Effector CD4-positive, alpha-beta T cell (primary cell): ENCODE data around the gene SOS1.

Experiments
- DNase-seq: peaks from one replicate; pipeline ENCODE4 v3.0.0-alpha.2; 2020

Gene SOS1

DNA sequence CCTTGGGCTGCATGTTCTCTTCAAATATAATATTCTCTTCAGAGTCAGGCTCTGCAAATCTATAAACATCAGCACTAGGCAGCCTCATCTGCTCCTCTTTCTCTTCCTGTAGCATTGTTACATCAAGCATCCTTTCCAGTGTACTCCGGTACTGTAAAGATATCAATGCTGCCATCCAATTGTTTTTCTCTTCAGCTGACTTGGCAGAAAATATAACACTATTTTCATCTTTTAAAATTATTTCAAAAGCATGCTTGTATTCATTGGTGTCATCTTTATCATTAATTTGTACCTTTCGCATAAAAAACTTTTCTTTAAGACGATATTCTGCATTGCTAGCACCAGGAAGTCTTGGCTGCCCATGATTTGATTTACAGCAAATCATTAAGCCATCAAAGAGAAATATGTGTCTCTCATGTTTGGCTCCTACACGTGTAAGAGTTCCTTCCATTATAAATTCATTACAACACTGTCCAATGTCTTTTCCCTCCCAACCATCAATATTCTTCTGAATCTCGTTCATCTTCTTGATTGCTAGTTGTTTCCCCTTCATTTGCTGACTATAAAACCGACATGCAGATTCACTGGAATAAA, 98.1 kb downstream of the SOS1 start:
- no peak for DNase-seq

DNA sequence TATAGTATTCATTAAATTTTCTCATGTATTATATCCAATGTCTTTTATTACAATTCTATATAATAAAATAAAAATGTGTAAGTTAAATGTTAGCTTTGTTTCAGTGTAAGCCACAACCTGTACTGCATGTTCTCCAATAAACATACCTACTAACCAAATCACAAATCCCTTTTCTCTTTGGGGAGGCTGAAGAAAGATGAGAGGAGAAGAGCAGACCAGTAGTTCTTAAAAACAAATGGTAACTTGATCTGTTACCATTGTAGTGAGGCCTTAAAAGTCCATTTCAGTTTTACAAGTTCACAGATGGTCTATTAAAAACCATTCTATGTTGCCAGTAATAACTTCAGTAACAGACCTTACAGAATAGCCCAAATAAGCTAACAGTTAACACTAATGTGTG, 100.5 kb downstream of the SOS1 start:
- no peak for DNase-seq

DNA sequence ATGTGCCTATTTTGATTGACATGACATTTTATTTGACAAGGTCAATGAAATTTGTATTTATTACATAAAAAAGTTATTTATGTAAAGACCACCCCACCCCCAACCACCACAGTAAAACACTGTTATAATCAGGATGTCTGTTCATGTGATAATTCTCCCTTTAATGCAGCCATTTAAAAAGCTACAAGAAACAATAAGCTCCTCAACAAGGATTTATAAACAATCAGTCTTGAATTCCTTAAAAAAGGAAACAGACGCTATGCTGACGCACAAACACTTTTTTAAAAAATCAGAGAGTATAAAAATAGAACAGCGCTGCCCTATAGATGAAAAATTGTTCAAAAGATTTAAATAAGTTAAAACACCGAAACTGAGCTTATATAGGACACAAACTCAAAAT, 102.2 kb downstream of the SOS1 start:
- no peak for DNase-seq

DNA sequence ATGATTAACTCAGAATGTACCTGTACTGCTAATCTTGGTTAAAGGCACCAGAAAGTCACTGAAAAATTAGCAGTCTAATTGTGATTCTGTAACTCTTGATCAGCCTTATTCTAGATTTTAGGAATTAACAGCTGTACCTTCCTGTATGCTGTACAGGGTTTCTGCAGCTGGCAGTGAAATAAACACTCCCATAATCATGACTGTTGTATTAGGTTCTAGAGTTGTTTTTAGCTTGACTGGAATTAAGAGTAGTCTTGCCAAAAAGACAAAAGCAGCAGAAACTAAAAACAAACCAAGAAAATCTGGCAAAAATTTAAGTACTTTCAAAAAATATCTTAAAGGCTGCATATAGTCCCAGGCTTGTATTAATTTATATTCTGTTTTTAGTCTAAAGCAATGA, 103.5 kb downstream of the SOS1 start:
- no peak for DNase-seq

DNA sequence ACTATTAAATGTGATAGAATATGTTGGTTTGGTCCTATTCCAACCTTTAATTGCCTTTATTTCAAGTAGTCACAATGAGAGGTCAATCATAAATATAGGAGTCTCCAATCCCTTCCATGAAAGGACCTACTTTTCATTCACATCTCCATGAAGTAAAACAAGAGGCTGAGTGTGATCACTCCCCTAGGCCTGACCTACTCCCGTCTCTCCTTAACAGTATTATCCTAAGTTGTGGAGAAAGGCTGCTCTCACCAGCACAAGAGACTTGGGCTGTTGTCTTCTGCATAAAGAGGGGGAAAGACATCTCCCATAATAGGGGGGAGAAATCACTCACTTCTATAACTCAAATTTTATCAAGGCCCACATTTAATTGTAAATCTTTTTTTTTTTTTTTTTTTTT, 105.4 kb downstream of the SOS1 start:
- DNase-seq, result no peak

DNA sequence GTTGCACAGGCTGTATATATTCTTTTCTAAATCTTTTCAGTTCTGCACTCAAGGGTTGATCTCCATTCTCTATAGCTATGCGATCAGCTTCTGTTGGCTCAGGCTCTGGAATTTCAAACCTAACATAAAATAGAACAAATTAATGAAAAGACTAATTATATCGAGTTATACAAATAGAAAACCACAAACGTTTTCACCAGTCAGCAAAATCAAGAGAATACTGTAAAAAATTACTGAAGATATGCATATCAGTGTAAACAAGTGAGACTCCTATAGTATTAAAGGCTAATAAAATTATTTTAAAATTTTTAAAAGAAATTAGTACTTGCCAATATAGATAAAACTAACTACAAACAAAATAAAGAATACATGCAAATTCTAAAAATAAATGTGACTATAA, 107.0 kb downstream of the SOS1 start:
- no peak for DNase-seq

DNA sequence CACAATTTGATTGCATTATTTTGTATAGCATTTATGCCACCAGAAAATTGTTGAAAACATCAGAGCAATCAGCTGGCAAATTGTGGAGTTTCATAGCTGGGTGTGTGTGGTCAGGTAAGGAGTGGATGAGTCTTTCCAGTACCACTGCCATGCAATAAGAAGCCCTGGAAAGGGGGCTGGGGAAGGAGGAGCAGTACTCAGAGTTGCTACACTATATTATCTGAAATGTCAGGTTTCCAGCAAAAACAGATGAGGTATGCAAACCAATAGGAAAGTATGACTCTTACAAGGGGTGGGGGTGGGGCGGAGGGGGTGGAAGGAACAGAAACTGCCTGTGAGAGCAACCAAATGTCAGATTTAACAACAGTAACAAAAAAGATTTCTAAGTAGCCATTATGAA, 112.2 kb downstream of the SOS1 start:
- no peak for DNase-seq

DNA sequence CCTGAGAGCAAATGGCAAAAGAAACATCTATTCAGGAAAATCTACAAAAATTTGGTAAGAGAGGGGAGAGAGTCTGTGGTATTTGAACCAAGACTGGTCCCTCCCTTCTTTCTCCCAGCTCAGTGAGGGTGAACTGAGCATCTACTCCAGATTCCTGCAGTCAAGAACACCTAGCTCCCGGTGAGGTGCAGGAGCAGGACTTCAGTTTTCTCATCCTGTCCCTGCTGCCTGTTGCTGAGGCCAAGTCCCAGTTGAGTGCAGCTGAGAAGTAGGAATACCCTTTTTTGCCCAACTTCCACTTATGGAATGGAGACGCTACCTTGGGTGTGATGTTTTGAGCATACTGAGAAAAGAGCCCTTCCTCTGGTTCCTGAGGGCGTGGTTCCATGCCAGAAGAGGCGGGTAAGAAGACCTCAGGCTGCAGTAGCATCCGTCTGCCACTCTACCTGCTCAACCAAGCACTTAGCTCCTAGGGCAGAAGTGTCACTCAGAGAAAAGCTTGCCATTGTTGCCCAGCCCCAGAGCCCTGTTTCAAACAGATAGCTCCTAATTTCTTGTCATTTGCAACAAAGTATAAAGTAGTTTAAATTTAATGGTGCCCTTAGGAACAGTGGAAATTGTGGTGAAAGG, 112.9 kb downstream of the SOS1 start:
- DNase-seq, result no peak

DNA sequence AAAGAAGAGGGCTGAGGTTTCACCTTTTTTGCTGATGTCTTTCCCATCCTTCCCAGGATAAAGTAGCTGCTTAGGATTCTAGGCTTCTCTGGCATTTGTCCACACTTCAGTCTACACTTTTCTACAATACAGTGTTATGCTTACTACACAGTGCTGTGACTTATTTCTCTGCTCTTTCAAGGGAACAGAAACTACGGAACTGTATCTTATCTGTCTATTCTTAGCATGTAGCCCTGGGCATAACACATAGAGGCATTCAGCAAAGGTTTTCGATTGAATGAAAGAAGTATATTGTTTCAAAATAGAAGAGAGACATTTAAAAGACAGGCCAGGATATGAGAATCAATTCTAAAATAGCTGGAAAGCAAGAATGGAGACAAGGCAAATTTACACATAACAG, 120.3 kb downstream of the SOS1 start:
- DNase-seq, result no peak

DNA sequence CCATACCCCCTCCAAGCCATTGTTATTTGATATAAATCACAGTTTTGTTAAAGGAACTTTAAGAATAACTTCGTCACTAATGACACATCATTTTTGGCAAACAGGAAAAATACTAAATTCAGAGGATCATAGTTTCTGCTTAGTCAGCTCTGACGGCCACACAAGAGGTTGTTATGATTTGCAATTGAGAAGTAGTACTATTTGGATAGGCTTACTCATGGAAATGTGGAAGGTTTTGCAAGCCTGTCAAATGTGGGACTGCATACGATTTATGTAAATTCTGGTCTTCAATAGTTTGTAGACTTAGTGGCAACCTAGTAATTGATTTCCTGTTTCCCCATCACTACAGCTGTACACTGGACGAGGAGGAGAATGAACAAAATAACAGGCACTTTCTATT, 123.1 kb downstream of the SOS1 start:
- no peak for DNase-seq

DNA sequence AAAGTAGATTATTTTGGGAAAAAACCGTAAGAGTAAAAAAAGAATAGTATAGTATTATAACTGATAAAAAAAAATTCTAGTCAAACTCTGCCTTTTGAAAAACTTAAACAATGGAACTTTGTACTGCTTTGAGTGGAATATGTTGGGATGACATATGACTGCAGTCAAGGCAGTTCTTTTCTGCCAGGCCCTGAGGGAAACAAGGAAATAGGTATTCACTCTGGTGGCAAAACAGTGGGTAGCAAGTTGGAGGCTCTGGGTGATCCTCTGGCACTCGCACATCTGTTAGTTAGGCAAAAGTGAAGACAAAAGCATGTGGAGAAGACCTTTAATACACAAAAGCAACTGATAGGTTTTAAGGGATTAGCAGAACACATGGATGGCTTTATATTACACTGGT, 129.0 kb downstream of the SOS1 start:
- no peak for DNase-seq

DNA sequence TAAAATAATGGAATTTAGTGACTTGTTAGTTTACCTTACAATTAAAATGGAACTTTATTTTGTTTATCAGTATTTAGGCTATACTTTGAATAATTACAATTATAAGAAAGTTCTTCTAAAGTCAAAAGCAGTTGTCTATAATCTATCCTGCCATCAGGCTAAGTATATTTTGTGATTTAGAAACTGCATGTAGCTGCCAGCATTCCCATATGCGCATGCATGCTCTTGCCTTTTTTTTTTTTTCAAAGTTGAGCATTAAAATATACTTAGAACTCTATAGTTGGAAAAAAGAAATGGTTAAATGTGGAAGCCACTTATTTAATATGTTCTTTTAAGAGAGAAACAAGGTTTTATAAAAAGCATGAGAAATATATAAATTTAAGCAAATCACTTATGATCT, 132.1 kb downstream of the SOS1 start:
- DNase-seq, result no peak

DNA sequence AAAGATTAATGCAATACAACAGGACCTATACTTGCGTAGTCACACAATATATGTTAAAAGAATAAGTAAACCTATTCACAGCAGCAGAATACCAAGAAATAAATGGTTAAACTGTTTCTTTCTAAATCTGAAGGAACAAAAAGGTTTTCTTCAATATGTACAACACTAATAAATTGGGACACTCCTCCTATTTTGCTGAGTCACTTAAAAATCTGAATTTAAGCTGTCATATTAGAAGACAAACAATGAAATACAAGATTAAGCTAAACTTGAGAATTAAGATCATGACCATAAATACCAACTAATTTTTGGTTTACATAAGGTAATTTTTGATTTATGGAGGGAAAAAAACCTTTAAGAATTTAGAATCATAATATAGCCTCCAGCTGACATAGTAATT, 138.4 kb downstream of the SOS1 start:
- DNase-seq, result no peak

DNA sequence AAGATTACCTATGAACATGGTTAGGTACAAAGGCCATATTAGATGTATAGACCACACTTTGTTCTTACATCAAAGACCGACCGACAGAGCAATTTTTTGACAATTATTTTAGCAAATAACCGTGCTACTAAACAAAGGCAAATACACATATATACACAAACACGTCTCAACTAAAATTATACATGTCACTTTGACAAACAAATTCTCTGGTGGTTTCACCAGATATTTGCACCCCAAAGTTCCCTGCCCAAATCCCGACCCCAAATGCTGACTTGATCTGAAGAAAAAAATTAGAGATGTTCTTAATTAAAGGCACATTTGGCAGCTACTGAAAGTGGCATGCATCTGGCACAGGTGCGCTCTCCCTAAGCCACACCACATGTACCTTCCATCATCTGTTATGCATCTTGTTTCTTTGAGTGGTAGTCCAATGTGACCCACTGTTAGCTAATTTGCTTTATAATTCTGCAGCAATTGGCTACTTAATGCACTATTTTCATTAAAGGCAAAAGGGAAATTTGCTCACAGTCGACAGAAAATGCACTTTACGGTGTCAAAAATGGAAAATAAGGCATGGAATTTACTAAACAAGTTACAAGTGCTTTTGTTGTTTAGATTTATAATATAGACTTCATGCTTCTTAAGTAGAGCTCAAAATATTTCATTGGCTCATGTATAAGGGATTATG, 139.0 kb downstream of the SOS1 start:
- no peak for DNase-seq

DNA sequence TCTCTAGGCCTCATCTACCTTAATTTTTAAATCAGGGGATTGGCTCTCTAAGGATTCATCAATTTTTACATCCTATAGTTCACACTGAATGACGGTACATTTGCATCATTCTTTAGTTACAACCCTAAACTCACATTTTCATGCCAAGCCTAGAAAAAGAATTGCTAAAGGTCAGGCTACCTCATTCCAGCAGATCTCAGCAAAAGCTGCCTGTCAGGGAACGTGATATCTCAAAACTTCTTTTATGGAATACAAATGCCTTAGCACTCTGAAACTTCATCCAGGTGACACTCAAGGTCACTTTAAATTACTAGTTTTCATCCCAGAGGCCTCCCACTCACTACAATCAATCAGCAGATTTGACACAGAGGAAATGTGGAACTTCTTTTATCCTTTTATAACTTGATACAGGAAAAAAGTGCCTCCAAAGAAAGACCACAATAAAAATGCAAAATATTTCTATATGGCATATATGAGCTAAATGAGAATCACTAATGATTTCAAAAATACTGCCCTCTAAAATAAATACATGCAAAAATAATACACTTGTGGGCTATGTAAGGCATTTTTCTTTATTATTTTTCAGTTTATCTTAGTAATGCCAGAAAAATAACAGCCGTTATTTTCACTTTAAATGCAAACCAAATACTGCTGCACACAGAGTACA, 139.7 kb downstream of the SOS1 start:
- DNase-seq, result no peak

DNA sequence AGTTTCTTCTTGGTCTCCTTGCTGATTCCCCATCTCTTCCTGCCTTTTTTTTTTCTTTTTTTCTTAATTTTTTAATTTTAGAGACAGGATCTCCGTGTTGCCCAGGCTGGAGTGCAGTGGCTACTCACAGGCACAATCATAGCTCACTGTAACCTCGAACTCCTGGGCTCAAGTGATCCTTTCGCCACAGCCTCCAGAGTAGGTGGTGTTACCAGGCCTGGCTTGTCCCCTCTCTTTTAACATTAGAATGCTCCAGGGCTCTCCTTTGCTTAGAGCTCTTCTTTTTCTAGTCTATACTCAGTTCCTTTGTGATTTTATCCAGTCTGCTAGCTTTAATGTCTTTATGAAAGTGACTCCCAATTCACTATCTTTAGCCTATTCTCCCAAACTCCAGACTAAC, 141.9 kb downstream of the SOS1 start:
- DNase-seq, result no peak

DNA sequence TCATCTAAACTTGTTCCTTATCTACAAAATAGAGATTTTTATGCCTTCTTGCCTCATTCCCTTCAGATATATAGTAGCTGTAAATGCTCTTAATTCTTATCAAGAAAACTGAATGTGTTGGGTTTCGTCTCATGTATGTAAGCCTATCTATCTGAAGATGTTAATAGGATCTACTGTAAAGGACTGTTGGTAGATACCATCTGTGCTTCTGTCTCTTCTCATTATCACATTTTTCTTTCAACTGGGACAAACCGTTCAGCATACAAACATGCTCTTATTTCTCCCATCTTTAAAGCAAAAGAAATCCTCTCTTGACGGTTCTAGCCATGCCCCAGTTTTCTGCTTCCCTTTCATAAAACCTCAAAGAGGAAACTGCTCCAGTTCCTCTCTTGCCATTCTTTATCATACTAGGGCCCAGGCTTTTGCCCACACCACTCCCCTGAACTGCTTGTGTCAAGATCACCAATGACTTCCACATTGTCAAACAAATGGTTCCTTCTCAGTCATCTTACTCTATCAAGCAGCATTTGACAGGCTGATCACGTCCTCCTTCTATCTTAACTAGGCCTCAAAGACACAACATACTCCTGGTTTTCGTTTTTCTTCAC, 142.5 kb downstream of the SOS1 start:
- no peak for DNase-seq

DNA sequence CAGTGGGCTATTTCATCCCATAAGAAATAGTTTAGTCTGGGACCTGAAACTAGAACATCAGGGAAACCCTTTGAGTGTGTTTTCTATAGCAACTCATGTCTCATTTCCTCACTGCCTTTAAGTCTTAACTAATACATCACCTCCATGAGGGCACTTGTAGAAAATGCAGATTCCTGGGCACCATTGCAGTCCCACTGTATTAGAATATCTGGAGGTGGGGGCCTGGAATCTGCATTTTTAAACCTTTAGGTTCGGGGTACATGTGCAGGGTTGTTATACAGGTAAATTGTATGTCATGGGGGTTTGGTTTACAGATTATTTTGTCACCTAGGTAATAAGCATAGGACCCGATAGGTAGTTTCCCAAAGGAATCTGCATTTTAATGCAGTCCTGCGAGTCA, 143.8 kb downstream of the SOS1 start:
- no peak for DNase-seq

DNA sequence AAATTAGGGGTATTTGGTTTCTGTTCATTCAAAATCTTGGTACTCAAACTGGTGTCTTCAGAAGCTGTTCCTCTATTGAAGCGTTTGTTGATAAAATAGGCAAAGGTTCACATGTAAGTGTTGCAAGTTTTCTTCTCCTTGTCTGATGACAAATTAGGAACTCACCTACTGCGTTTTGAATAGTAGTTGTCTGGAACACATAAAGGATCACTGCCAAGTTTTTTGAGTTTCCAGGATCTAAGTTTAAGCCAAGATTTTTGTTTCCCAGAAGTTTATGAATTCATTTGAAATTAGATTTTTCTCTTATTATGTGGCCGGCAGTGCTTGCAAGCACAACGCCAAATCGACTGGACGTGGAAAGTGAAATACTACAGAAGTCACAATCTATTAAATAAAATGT, 145.8 kb downstream of the SOS1 start:
- no peak for DNase-seq

DNA sequence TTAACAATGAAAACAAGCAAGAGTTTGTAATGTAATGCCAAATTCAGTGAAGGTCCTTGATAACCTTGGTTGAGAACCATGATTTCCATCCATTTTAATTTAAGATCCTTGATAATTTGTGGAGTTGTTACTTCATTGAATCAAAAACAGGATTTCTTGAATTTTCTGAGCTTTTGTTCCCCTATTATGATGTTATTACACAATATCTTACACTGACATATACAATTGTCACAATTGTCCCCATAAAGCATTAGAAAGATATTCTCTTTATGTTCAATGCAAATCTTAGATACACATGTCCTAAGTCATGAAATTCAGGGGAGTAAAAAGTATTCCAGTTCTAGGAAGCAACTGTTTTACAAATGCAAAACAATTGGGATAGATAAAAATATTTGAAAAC, 147.6 kb downstream of the SOS1 start:
- DNase-seq, result no peak

DNA sequence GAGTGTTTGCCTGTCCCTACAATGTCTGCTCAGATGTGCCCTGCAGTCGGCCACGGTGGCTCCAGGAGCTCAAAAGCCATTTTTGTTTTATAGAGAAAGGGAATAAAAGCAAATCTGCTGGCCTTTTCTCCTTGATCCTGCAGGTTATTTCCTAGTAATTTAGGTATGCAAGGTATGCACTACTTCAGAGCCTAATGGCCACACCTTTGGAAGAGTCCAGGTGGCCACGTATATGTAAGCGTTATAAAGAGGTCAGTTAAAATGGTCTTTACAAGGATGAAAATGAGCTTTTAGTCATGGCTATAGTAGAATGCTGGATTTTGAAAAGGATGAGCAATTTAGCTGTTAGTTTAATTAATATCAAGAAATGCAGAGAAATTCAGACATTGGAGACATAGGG, 149.5 kb downstream of the SOS1 start:
- DNase-seq, result no peak

DNA sequence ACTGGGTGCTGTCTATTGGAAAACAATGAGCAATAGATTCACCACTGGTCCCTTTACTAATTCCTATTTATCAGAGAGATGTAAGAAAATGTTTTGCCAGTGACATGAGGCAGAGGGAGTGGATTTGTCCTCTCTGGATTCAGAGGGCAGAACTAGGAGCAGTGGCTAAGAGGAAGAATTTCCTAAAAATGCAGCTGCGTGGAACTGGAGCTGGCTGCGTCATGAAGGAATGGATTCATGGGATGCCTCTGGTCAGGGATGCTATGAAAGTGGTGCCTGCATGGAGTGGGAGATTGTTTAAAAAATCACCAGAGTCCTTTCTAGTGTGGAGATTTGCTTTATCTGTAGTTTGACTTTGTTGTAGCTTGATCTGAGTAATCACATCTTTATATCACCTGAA, 152.8 kb downstream of the SOS1 start:
- no peak for DNase-seq

DNA sequence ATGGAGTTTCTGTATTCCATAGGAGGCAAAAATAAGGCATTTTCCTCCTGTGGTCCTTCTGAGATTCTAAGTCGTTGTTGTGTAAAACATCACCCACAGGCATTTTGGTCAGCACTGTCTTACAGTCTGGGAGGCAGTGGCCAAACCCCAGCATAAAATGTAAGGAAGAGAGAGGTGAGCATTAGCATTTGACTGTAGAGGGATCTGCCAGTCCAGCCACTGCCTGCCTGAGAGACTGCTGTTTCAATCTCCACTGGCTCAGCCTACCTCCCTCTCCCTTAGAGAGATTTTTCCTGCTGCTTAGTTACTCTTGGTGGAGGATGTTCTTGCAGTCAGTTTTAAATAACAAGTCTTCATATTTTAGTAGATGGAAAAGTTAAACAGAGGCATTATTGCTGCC, 154.2 kb downstream of the SOS1 start:
- DNase-seq, result no peak

DNA sequence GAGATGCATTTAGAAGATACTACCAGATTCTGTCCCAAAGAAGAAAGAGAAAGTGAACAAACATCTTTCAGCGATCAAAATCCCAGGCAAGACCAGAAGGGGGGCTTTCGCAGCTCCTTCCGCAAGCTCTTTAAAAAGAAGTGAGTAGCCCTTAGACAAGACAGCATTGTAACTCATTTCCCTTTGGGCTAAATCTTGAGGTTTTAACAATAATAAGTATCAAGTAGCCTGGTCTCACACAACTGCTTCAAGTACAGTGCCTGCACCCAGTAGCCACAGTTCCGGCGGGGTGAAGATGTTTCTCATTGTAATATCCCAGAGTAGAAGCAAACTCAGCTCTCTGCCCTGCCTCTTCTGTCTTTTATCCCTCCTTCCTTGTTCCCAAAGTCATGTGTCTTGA, 154.8 kb downstream of the SOS1 start:
- no peak for DNase-seq
